Mesodermal cell (in vitro differentiated cells): Measurements from ENCODE around the gene ATP11A.

ENCODE experiments used
- H3K27ac ChIP-seq: 2 replicates; pipeline ENCODE4 v1.7.0; 2013; ENCODE audit warnings: mild to moderate bottlenecking, low read depth, low read length, moderate library complexity; ENCODE audit not compliant: severe bottlenecking
- H3K36me3 ChIP-seq: 2 replicates; pipeline ENCODE4 v1.7.1; 2013; ENCODE audit warnings: mild to moderate bottlenecking, low read length, moderate library complexity; ENCODE audit not compliant: control insufficient read depth, insufficient read depth
- H3K4me1 ChIP-seq: one replicate; pipeline ENCODE4 v1.7.1; 2013; ENCODE audit warnings: mild to moderate bottlenecking, low read length; ENCODE audit not compliant: insufficient read depth, control insufficient read depth, poor library complexity, severe bottlenecking
- H3K4me3 ChIP-seq: 2 replicates; pipeline ENCODE4 v1.7.0; 2013; ENCODE audit warnings: low read length, control low read depth, mild to moderate bottlenecking; ENCODE audit not compliant: insufficient read depth, poor library complexity, severe bottlenecking; ENCODE audit errors: extremely low read depth
- H3K9me3 ChIP-seq: 2 replicates; pipeline ENCODE4 v1.7.1; 2013; ENCODE audit warnings: mild to moderate bottlenecking, low read length, moderate library complexity; ENCODE audit not compliant: control insufficient read depth
- WGBS, 2 experiments: methylation state at CpG; one replicate each; pipeline ENCODE4 v1.1.5; 2013; ENCODE audit warnings: missing lambda C conversion rate in 2 of 2; ENCODE audit not compliant: insufficient coverage in 2 of 2; 5-methylcytosine and 5-hydroxymethylcytosine counted together

Gene ATP11A

DNA sequence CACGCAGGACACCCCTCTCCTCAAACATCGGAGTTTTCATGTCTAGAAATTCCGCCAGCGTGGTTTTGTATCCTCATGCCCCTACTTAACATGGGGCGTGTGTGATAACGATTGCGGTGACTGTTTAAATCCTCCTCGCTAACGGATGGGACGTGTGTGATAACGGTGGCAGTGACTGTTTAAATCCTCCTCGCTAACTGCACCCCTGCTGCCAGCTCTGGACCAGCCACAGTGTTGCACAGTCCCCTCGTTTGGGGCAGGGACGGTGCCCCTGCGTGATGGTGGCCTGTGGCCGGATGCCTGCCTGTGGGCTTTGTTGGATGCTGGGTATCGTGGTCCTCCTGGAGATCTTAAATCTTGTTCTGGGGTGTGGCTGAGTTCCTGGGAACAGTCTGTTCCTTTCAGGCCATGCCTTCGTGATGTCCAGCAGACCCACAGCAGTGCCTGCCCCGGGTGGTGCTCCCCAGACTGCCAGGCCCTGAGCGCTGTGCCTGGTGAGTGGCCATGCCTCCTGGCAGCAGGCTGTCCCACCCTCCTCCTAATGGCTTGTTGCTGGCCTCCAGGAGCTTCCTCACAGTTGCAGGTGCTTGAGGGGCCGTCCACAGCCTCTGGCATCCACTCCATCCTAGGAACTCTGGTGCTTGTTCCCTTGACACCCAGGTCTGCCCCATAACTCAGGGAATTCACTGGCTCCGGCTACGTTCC is 156.7 kb downstream of the ATP11A start:
- H3K4me3 ChIP-seq, result no peak overlapping the region
- no peaks in the 10 kb centered on the region for H3K9me3 ChIP-seq
- WGBS, 2 experiments, result 91 to 93% methylated on average over 23 of the region's 23 CpGs
- H3K36me3 ChIP-seq, result peaks cover 71% of the 10 kb centered on the region
- H3K27ac ChIP-seq, result no peak overlapping the region
- H3K4me1 ChIP-seq, result peaks cover 10% of the 10 kb centered on the region

DNA sequence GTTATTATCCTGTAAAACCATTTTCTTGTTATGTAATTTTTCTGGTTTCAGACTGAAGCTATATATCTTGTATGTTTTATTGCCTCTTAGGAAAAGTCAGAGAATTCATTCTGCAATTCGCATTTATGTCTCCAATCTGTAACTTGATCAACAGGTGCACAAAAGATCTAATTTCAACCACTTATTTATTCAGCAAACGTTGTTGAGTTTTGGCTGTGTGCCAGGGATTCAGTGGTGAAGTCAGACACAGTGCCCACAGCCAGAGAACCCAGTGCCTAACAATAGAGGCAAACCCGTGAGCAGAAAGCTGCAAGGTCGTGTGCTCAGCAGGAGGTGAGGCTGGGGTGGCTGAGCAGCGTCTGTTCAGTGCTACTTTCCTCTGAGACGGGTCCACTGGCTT is 159.7 kb downstream of the ATP11A start:
- 70 to 79% methylated on average over 2 to 4 of the region's 6 CpGs for WGBS, 2 experiments
- Histone ChIP-seq H3K36me3 (peaks cover 79% of the 10 kb centered on the region), H3K9me3 (no peaks in the 10 kb centered on the region), H3K27ac (no peak overlapping the region), H3K4me1 (no peaks in the 10 kb centered on the region), H3K4me3 (no peak overlapping the region)

DNA sequence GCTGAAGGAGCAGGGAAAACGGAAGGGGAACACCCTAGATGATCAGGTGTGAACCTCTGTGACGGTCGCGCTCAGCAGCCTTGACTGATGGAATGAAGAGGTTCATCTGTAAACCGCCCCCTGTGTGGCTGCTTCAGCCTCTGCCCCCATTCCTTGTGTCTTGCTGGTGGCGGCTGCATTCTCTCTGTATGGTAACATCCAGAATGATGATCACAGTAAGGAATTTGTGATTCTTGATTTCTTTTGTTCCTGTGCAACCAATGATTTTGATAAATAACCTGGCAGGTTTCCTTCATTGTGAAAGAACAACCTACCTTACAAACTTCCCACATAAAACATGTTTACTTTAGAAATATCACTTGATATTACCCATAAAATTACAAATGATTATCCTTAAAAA is 160.4 kb downstream of the ATP11A start:
- H3K9me3 ChIP-seq, result no peaks in the 10 kb centered on the region
- peaks cover 83% of the 10 kb centered on the region for H3K36me3 ChIP-seq
- H3K27ac ChIP-seq, result no peak overlapping the region
- WGBS, 2 experiments, result 95 to 97% methylated on average over 5 to 6 of the region's 6 CpGs
- no peak overlapping the region for H3K4me3 ChIP-seq
- no peaks in the 10 kb centered on the region for H3K4me1 ChIP-seq

DNA sequence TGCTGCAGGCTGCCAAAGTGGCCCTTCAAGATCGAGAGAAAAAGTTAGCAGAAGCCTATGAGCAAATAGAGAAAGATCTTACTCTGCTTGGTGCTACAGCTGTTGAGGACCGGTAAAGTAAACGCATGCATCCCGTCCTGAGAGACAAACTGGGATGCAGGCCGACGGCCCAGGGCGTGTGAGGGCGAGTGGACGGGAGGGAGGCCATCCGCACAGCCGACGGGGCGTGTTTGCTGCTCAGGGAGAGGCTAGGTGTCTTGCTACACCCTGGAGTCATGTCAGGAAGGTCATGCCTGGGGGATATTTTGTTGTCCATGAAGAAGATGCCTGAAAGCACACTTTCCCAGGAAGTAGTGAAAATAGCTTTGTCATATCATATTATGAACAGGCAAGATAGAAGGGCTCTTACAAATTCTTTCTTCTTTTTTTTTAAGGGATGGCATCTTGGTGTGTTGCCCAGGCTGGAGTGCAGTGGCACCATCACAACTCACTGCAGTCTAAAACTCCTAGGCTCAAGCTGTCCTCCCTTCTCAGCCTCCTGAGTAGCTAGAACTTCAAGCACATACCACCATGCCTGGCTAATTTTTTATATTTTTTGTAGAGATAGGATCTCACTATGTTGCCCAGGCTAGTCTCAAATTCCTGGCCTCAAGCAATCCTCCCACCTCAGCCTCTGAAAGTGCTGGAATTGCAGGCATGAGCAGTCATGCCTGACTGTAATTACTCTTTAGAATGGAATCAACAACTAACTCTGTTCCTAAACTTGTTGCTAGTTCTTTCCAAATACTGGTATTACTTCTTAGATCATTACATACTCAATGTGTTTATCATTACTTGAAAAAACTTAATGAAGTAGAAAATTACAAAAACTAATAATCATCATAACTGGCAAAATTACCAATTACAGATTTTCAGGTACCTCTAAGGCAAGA is 161.5 kb downstream of the ATP11A start:
- Histone ChIP-seq H3K36me3 (peaks cover 84% of the 10 kb centered on the region), H3K9me3 (no peaks in the 10 kb centered on the region), H3K27ac (no peak overlapping the region), H3K4me1 (no peaks in the 10 kb centered on the region), H3K4me3 (no peak overlapping the region)
- WGBS, 2 experiments, result 88 to 94% methylated on average over 13 of the region's 13 CpGs

DNA sequence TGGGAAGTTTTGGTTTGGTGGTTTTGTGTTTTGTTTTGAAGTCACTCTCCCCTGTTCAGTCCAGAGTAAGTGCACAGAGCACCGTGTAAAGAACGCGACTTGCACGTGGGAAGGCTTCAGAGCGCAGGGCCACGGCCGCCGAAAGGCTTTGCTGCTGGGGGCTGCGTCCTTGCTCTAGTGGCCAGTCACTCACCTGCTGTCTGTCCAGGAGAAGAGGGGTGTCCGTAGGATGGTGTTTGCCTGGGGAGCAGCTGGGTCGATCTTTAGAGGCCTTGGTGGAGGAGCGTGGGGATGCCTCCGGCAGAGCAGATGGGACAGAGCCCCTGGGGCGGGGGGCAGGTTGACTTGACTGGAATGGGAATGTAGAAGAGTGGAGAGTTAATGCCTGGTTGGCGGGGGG is 162.6 kb downstream of the ATP11A start:
- H3K4me1 ChIP-seq, result no peaks in the 10 kb centered on the region
- H3K9me3 ChIP-seq, result no peaks in the 10 kb centered on the region
- H3K4me3 ChIP-seq, result no peak overlapping the region
- H3K27ac ChIP-seq, result no peak overlapping the region
- H3K36me3 ChIP-seq, result peaks cover 82% of the 10 kb centered on the region
- WGBS, 2 experiments, result 98 to 99% methylated on average over 12 to 13 of the region's 15 CpGs

DNA sequence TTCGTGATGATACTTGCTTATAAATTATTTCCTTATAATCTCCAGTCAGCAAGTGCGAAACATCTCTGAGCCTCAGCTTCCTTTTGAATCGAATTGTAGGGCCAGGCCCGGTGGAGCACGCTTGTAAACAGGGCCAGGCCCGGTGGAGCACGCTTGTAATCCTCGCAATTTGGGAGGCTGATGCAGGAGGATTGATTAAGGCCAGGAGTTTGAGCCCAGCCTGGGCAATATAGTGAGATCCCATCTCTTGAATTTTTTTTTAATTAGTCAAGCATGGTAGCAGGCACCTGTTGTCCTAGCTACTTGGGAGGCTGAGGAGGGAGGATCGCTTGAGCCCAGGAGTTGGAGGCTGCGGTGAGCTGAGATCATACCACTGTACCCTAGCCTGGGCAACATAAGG is 163.0 kb downstream of the ATP11A start:
- no peak overlapping the region for H3K4me3 ChIP-seq
- no peak overlapping the region for H3K27ac ChIP-seq
- WGBS, 2 experiments, result 96 to 98% methylated on average over 7 to 8 of the region's 10 CpGs
- peaks cover 82% of the 10 kb centered on the region for H3K36me3 ChIP-seq
- H3K4me1 ChIP-seq, result no peaks in the 10 kb centered on the region
- no peaks in the 10 kb centered on the region for H3K9me3 ChIP-seq

DNA sequence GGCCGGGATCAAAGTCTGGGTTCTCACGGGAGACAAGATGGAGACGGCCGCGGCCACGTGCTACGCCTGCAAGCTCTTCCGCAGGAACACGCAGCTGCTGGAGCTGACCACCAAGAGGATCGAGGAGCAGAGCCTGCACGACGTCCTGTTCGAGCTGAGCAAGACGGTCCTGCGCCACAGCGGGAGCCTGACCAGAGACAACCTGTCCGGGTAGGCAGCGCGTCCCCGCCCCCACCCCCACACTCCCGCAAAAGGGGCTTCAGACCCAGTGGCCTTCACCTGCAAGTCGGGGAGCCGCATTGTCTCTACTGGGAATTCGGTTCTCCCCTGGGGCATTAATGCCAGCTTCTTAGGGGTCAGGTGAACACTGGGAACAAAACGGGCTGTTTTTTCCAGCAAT is 164.5 kb downstream of the ATP11A start:
- no peak overlapping the region for H3K27ac ChIP-seq
- H3K4me1 ChIP-seq, result no peaks in the 10 kb centered on the region
- no peaks in the 10 kb centered on the region for H3K9me3 ChIP-seq
- WGBS, 2 experiments, result 95% methylated on average over 23 to 25 of the region's 25 CpGs
- peaks cover 88% of the 10 kb centered on the region for H3K36me3 ChIP-seq
- no peak overlapping the region for H3K4me3 ChIP-seq

DNA sequence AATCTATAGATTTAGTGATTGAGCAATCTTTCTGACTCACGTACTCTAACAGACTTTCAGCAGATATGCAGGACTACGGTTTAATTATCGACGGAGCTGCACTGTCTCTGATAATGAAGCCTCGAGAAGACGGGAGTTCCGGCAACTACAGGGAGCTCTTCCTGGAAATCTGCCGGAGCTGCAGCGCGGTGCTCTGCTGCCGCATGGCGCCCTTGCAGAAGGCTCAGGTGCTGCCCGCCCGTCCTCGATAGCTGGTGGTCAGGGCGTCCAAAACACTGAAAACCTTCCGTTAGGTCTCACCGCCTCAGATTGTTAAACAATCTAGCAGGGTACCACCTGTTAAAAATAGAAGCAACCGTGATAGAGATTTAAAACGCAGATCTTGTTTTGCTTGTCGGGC is 166.0 kb downstream of the ATP11A start:
- WGBS, 2 experiments, result 97% methylated on average over 21 of the region's 21 CpGs
- Histone ChIP-seq H3K36me3 (peaks cover 94% of the 10 kb centered on the region), H3K27ac (no peak overlapping the region), H3K4me1 (no peaks in the 10 kb centered on the region), H3K4me3 (no peak overlapping the region), H3K9me3 (no peaks in the 10 kb centered on the region)

DNA sequence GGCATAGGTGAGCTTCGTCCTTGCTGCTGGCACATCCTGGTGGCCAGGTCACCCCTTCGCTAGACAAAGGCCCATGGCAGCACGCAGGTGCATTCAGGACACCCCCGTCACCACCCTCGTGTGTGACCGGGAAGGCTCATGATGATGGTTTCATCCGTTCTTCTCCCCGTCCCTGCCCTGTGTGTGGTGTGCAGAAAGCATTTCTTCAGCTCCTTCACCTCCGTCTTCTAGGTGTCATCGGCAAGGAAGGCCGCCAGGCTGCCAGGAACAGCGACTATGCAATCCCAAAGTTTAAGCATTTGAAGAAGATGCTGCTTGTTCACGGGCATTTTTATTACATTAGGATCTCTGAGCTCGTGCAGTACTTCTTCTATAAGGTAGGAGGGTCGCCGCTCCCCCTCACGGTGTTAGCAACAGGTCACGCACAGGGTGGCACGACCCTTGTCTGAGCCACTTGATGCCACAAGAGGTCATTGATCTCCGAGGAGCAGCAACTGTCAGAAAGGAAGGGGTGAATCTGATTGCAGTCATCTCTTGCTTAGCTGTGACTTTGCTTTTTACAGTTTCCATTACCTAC is 168.2 kb downstream of the ATP11A start:
- no peaks in the 10 kb centered on the region for H3K4me1 ChIP-seq
- no peak overlapping the region for H3K4me3 ChIP-seq
- H3K27ac ChIP-seq, result no peak overlapping the region
- 96 to 98% methylated on average over 19 to 20 of the region's 20 CpGs for WGBS, 2 experiments
- no peaks in the 10 kb centered on the region for H3K9me3 ChIP-seq
- H3K36me3 ChIP-seq, result peaks cover 89% of the 10 kb centered on the region

DNA sequence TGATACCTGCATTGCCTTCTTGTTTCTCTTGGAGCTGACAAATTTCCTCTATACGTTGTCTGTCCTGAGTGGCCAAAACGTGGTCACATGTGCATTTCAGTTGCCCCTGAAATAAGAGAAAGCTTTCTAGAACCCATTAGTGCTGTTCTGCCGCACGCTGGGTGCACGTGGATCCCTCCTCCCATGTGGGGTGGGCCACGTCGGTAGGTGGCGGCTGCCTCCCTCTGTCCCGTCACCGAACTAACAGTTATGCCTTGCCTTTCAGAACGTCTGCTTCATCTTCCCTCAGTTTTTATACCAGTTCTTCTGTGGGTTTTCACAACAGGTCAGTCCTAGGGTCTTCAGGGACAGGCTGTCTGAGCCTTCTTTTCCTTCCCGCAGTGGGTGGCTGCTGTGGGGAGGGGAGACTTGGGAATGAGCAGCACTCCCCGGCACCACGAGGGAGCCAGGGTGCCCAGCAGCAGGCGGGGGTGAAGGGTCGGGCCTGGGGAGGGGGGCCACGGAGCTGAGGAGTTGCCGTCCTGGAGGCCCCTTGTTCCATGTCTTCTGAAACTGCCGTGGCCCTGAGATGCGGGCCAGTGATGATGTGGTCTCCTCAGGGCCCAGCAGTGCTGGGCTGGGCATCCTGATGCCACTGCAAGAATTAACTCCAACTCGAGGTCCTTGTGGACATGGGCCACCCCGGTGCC is 169.4 kb downstream of the ATP11A start:
- peaks cover 76% of the 10 kb centered on the region for H3K36me3 ChIP-seq

More for the DNA sequence above, 169.4 kb downstream of the ATP11A start:
- Histone ChIP-seq H3K4me1 (no peaks in the 10 kb centered on the region), H3K27ac (no peak overlapping the region), H3K9me3 (no peaks in the 10 kb centered on the region), H3K4me3 (no peak overlapping the region)
- WGBS, 2 experiments, result 87 to 92% methylated on average over 18 to 22 of the region's 22 CpGs
